GM18909 (cell line): ENCODE results near the gene PDLIM1.
A peak's percentile ranks its signal among the peaks of the same experiment; 100 is the strongest.

Source experiments
- ATAC-seq: cut with Tn5 transposase; IDR thresholded peaks from one replicate; pipeline ENCODE4 v1.9.1; 2021; ENCODE audit warnings: mild to moderate bottlenecking; ENCODE audit not compliant: unreplicated experiment, poor library complexity

The PDLIM1 gene

GRCh38 chr10:95319239-95319638 is 28.4 kb upstream of the PDLIM1 start:
- ATAC-seq = no peak

GRCh38 chr10:95315509-95315908 is 24.7 kb upstream of the PDLIM1 start:
- no peak for ATAC-seq

- ATAC-seq = no peak
These were observed 23.6 kb upstream of the PDLIM1 start for GRCh38 chr10:95314192-95314918.

GRCh38 chr10:95312986-95313495 is 22.2 kb upstream of the PDLIM1 start:
- no peak for ATAC-seq

DNA sequence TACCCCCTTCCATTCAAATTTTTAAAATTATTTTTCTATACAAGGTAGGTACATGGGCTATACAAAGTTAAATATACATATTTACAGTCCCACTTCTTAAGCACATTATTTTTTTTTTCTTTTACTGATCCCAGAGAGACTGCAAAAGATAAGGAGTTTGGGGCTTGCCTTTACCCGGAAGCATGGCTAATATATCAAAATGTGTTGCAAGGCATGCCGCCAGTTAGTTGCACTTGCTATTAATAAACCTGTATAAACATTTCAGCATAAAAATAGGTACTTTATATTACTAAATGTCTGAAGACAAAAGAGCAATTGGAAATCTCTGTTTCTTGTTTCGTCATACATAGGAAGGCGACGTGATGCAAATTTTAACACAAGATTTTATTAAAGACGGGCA is 21.5 kb upstream of the PDLIM1 start:
- no peak for ATAC-seq

DNA sequence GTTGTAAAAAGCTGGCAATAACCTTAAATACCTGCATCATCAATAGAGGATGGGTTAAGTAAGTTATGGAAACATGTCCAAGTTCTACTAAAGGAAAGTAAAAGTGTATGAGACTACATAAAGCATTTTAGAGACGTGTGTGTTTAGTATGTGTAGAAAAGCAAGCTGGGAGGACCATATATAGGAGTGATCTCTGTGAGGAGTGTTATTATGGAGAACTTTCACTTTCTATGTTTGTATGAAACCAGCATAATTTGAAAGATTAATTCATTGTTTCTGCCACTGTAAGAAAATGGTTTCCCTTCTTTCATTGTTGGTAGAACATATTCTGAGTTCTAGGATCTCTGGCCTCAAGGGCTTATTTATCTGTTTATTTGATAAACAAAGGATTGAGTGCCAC is 19.2 kb upstream of the PDLIM1 start:
- ATAC-seq = peak; percentile 48

DNA sequence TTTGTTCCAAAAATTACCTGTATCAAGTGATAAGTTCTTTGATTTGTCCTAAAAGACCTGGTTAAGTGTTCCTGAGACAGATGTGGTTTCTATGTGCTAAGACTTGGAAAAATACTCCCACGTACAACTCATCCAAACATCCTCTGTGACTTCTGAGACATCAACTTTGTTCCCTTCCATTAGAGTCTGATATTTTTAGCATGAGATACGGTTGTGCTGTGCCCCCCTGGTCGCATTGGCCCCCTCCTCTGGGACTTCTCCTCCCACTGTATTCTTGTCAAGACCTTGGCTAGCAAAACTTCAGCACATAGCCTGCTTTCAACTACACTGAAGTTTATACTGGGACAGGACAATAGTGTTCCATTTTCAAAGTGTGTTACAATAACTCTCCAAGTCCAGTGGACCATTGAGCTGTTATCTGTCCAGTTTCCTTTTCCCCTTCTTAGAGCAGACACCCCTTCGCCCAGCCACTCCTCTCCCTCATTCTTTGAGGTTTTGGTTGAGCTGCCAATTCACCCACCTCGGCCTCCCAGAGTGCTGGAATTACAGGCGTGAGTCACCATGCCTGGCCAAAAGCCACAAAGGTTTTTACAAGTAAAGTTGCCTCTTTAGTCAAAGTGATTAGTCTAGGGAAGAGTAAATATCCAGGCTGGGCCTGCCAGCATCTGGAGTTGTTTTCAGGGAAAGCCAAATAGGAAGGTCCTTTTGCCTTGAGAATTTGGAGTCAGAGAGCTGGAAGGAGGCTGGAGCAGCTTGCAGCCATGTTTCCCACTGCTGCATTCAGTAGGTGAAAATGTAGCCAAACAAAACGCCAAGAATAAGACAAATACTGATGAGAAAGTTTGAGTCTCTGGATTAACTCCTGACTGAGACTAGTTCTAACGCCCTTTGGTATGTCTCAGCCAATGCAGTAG is 17.8 kb upstream of the PDLIM1 start:
- no peak for ATAC-seq

- no peak for ATAC-seq
These were observed 16.0 kb upstream of the PDLIM1 start for GRCh38 chr10:95306851-95307250.

DNA sequence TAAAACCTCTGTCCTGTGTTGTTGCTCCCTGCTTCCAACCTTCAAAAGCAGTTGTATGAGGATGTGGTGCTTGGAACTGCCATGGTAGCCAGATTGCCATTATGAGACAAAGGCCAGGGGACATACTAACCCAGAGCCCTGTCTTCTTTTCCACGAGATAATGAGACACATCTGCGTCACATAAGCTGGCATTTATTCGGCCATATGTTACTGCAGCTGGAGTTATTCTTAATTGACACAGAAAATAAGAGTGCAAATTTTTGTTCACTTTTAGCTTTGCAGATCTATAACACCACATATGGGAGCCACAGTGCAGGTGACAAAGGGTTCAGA is 15.5 kb upstream of the PDLIM1 start:
- ATAC-seq = no peak

GRCh38 chr10:95305606-95306317 is 15.0 kb upstream of the PDLIM1 start:
- no peak for ATAC-seq

- no peak for ATAC-seq
These were observed 14.2 kb upstream of the PDLIM1 start for GRCh38 chr10:95304976-95305375.

GRCh38 chr10:95304463-95304862 is 13.7 kb upstream of the PDLIM1 start:
- no peak for ATAC-seq

DNA sequence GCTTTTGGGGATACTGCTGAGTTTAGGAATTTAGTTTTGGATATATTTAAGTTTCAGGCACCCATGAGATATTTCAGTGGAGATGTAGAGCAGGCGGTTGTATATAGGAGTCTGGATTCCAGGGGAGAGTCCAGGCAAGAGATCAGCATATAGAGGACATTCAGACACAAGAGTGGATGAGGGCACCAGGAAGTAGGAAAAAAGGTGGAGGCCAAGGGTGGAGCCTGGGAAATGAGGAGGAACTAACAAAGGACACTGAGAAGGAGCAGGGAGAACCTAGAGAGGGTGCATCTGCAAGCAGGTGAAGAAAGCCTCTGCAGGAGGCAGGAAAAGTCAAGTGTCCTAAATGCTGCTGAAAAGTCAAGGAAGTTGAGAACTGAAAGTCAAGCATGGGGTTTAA is 13.1 kb upstream of the PDLIM1 start:
- no peak for ATAC-seq

- ATAC-seq = no peak
These were observed 12.7 kb upstream of the PDLIM1 start for GRCh38 chr10:95303535-95303934.

GRCh38 chr10:95300022-95300539 is 9.3 kb upstream of the PDLIM1 start:
- no peak for ATAC-seq

- peak; percentile 47 for ATAC-seq
These were observed 6.6 kb upstream of the PDLIM1 start for GRCh38 chr10:95297402-95297801.

DNA sequence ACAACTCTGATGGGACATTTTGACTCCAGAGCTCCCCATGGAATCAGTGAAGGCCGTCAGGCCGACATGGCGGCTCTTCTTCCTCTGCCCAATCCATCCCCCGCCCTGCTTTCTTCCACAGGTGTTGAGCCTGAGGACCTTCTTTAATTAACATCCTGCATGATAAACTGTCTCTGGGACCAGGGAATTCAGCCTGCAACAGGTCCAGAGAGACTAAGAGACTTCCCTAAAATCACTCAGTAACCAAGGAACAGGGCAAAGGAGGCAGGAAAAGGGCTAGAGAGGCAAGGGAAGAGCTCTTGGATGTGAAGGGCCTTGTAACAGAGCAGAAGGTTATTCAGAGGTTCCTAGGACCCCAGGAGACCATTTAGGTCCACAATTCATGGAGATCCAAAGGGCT is 6.0 kb upstream of the PDLIM1 start:
- no peak for ATAC-seq

GRCh38 chr10:95295031-95295755 is 4.4 kb upstream of the PDLIM1 start:
- peak; percentile 84 for ATAC-seq

DNA sequence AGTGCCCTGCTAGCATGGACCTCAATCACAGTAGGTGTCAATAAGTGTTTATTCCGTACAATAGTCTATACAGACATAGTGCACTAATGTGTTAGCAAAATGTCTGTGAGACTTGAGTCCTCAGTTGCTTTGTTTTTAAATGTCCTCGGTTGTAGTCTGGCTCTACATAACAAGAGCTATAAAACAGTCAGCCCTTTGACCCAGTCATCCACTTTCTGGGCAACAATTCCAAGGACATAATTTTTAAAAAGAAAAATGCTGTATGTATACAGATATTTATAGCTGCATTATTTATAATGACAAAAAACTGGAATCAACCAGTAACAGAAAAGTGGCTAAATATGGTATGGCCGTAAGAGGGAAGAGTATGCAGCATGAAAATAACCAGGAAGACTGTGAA is 2.8 kb upstream of the PDLIM1 start:
- ATAC-seq = no peak
